H9 (cell line): Measurements from ENCODE around the gene OS9. TPM values are rescaled to one million over a fixed set of nuclear protein-coding genes. Genes with fewer than 3 reads are reported as not detected.

ENCODE experiments used
- DNase-seq: peaks from one replicate; pipeline ENCODE4 v3.0.0-alpha.2; 2017
- H2AFZ ChIP-seq: one replicate; pipeline ENCODE4 v1.6.1; 2013; ENCODE audit warnings: mild to moderate bottlenecking, low read length, control low read depth, moderate library complexity
- H2AK5ac ChIP-seq: 2 replicates; pipeline ENCODE4 v1.6.1; 2013; ENCODE audit warnings: low read length, control low read depth, mixed read lengths; ENCODE audit not compliant: insufficient read length
- H2BK120ac ChIP-seq: one replicate; pipeline ENCODE4 v1.6.1; 2013; ENCODE audit warnings: low read depth, mild to moderate bottlenecking, low read length, control low read depth, inconsistent platforms; ENCODE audit not compliant: poor library complexity, severe bottlenecking
- H2BK12ac ChIP-seq: 2 replicates; pipeline ENCODE4 v1.6.1; 2013; ENCODE audit warnings: low read length, control low read depth, mixed read lengths, low read depth; ENCODE audit not compliant: insufficient read length
- H2BK15ac ChIP-seq: 2 replicates; pipeline ENCODE4 v1.6.1; 2013; ENCODE audit warnings: low read depth, low read length, control low read depth
- H2BK20ac ChIP-seq: one replicate; pipeline ENCODE4 v1.6.1; 2013; ENCODE audit warnings: low read depth, mild to moderate bottlenecking, low read length, control low read depth, inconsistent platforms; ENCODE audit not compliant: poor library complexity, severe bottlenecking
- H2BK5ac ChIP-seq: 2 replicates; pipeline ENCODE4 v1.6.1; 2013; ENCODE audit warnings: low read length, control low read depth, mixed read lengths; ENCODE audit not compliant: insufficient read length
- H3K14ac ChIP-seq: 2 replicates; pipeline ENCODE4 v1.6.1; 2013; ENCODE audit warnings: low read length, control low read depth; ENCODE audit not compliant: insufficient read depth
- H3K18ac ChIP-seq: 2 replicates; pipeline ENCODE4 v1.6.1; 2013; ENCODE audit warnings: low read depth, mild to moderate bottlenecking, mixed read lengths, low read length, control low read depth; ENCODE audit not compliant: insufficient read length
- H3K23ac ChIP-seq: 2 replicates; pipeline ENCODE4 v1.6.1; 2013; ENCODE audit warnings: low read length, control low read depth, mixed read lengths, low read depth; ENCODE audit not compliant: insufficient read length
- H3K23me2 ChIP-seq: 2 replicates; pipeline ENCODE4 v1.6.1; 2013; ENCODE audit warnings: low read depth, mild to moderate bottlenecking, mixed read lengths, low read length, control low read depth; ENCODE audit not compliant: insufficient read length, poor library complexity, severe bottlenecking
- H3K27ac ChIP-seq: 2 replicates; pipeline ENCODE4 v1.5.1; 2013; ENCODE audit warnings: low read length, control low read depth, mixed read lengths, low read depth; ENCODE audit not compliant: insufficient read length
- H3K27me3 ChIP-seq: 2 replicates; pipeline ENCODE4 v1.6.1; 2013; ENCODE audit warnings: low read length, control low read depth, inconsistent platforms; ENCODE audit not compliant: insufficient read depth
- H3K4ac ChIP-seq: 2 replicates; pipeline ENCODE4 v1.6.1; 2013; ENCODE audit warnings: low read depth, mild to moderate bottlenecking, control low read depth, inconsistent platforms, low read length, moderate library complexity
- H3K4me1 ChIP-seq: 2 replicates; pipeline ENCODE4 v1.6.1; 2013; ENCODE audit warnings: low read length, control low read depth, inconsistent platforms; ENCODE audit not compliant: insufficient read depth
- H3K4me2 ChIP-seq: 2 replicates; pipeline ENCODE4 v1.6.1; 2013; ENCODE audit warnings: low read length, control low read depth, mixed read lengths; ENCODE audit not compliant: insufficient read length, insufficient read depth
- H3K56ac ChIP-seq: 2 replicates; pipeline ENCODE4 v1.6.1; 2013; ENCODE audit warnings: low read depth, mild to moderate bottlenecking, mixed read lengths, low read length, control low read depth; ENCODE audit not compliant: insufficient read length
- H3K79me1 ChIP-seq: 2 replicates; pipeline ENCODE4 v1.6.1; 2013; ENCODE audit warnings: low read depth, mild to moderate bottlenecking, moderate library complexity, low read length, control low read depth, inconsistent platforms; ENCODE audit not compliant: insufficient read depth, poor library complexity, severe bottlenecking
- H3K79me2 ChIP-seq: 2 replicates; pipeline ENCODE4 v1.6.1; 2013; ENCODE audit warnings: low read length, control low read depth, inconsistent platforms; ENCODE audit not compliant: insufficient read depth
- H3K9ac ChIP-seq: 2 replicates; pipeline ENCODE4 v1.6.1; 2013; ENCODE audit warnings: low read length, control low read depth, mixed read lengths; ENCODE audit not compliant: insufficient read length; ENCODE audit errors: extremely low read depth
- H3K9me3 ChIP-seq: one replicate; pipeline ENCODE4 v1.6.1; 2013; ENCODE audit warnings: low read depth, low read length, inconsistent platforms; ENCODE audit not compliant: control insufficient read depth
- H3T11ph ChIP-seq: one replicate; pipeline ENCODE4 v1.6.1; 2013; ENCODE audit warnings: mild to moderate bottlenecking, low read length, control low read depth, inconsistent platforms
- H4K20me1 ChIP-seq: one replicate; pipeline ENCODE4 v1.6.1; 2013; ENCODE audit not compliant: control insufficient read depth, insufficient read length, insufficient read depth
- H4K5ac ChIP-seq: 2 replicates; pipeline ENCODE4 v1.6.1; 2013; ENCODE audit warnings: low read depth, mild to moderate bottlenecking, mixed read lengths, low read length, control low read depth; ENCODE audit not compliant: insufficient read length
- H4K8ac ChIP-seq: replicated peaks from 2 replicates; pipeline ENCODE4 v1.6.1; 2013; ENCODE audit warnings: low read length, control low read depth, mixed read lengths, low read depth; ENCODE audit not compliant: insufficient read length
- H4K91ac ChIP-seq: 2 replicates; pipeline ENCODE4 v1.6.1; 2013; ENCODE audit warnings: low read depth, mild to moderate bottlenecking, moderate library complexity, mixed read lengths, low read length, control low read depth; ENCODE audit not compliant: insufficient read length
- H3K27ac Mint-ChIP-seq, 3 experiments: 2 replicates in 2 of 3; 3 replicates in 1 of 3; pipeline ENCODE4 v1.8.0; 2020 to 2021; ENCODE audit warnings: mixed read lengths in 3 of 3, mild to moderate bottlenecking in 1 of 3, moderate library complexity in 1 of 3
- H3K27me3 Mint-ChIP-seq: 2 replicates; pipeline ENCODE4 v1.8.0; 2021; ENCODE audit warnings: low read depth, mild to moderate bottlenecking, moderate library complexity, mixed read lengths
- H3K36me3 Mint-ChIP-seq, 3 experiments: 2 replicates in 2 of 3; 3 replicates in 1 of 3; pipeline ENCODE4 v1.8.0; 2020 to 2021; ENCODE audit warnings: low read depth in 3 of 3, mixed read lengths in 3 of 3; ENCODE audit not compliant: insufficient read depth in 1 of 3
- H3K4me1 Mint-ChIP-seq, 2 experiments: 2 replicates each; pipeline ENCODE4 v1.8.0; 2020; ENCODE audit warnings: mixed read lengths in 2 of 2
- H3K4me3 Mint-ChIP-seq, 2 experiments: 2 replicates in 1 of 2; 3 replicates in 1 of 2; pipeline ENCODE4 v1.8.0; 2020 to 2021; ENCODE audit warnings: mild to moderate bottlenecking in 2 of 2, mixed read lengths in 2 of 2, moderate library complexity in 1 of 2
- H3K9me3 Mint-ChIP-seq, 2 experiments: 2 replicates in 1 of 2; 3 replicates in 1 of 2; pipeline ENCODE4 v1.8.0; 2020; ENCODE audit warnings: mild to moderate bottlenecking in 2 of 2, mixed read lengths in 2 of 2, moderate library complexity in 1 of 2
- WGBS: extraction: QIAGEN DNeasy Blood & Tissue Kit; methylation state at CpG from one replicate; pipeline ENCODE4 v1.1.7; 2013; ENCODE audit warnings: missing lambda C conversion rate, low lambda C conversion rate, mixed read lengths; ENCODE audit not compliant: insufficient read length; ENCODE audit errors: extremely low coverage; 5-methylcytosine and 5-hydroxymethylcytosine counted together
- total RNA-seq: library from RNA; stranded (reverse); gene quantifications from 2 replicates; pipeline ENCODE4 v1.2.1, GENCODE V29; 2021
- TF ChIP-seq, protein P1 (sequence below): fragments of 200-600 bp; sonication (generic); conservative IDR thresholded peaks from 3 replicates; pipeline ENCODE4 v1.8.0; 2021; ENCODE audit warnings: antibody characterized with exemption, mild to moderate bottlenecking

Gene OS9
- total RNA-seq, 1 experiment from 2014 or later: 112 TPM

DNA sequence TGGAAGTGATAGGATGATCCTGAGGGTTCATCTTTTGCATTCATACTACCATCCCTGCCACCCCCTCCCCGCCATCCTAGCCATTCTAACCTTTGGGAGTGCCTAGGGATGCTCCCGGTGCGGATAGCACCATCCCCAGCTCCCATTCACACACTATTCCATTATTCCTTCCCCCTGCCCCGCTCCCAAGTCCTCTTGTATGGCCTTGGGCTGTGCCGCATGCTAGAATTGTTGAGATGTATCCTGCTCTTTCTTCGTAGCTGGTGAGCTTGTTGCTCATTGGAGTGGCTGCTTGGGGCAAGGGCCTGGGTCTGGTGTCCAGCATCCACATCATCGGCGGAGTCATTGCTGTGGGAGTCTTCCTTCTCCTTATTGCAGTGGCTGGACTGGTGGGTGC is 51.6 kb downstream of the OS9 start:
- Histone ChIP-seq H4K91ac (no peak overlapping the region), H4K5ac (no peak overlapping the region), H3K79me2 (no peaks in the 10 kb centered on the region), H2BK20ac (no peak overlapping the region), H3K27me3 (peaks cover 10% of the 10 kb centered on the region), H3K9ac (peak overlapping the region; percentile 39), H4K8ac (no peak overlapping the region), H2AK5ac (no peak overlapping the region), H4K20me1 (no peaks in the 10 kb centered on the region), H2AFZ (no peak overlapping the region), H2BK12ac (no peak overlapping the region), H3K14ac (no peak overlapping the region), H3K9me3 (no peaks in the 10 kb centered on the region), H3K18ac (peak overlapping the region; percentile 8), H3K23ac (no peak overlapping the region), H3K4me1 (peaks cover 2% of the 10 kb centered on the region; the same call in 1 of the 2 replicates), H3K23me2 (peaks cover 4% of the 10 kb centered on the region), H3K4ac (no peak overlapping the region), H3T11ph (no peak overlapping the region), H2BK15ac (no peak overlapping the region), H2BK5ac (no peak overlapping the region), H3K4me2 (peak overlapping the region; percentile 70), H3K27ac (no peak overlapping the region), H3K56ac (no peak overlapping the region), H2BK120ac (no peak overlapping the region), H3K79me1 (no peaks in the 10 kb centered on the region)
- Mint-ChIP-seq H3K4me1 (peaks cover 8 to 13% of the 10 kb centered on the region in 2 experiments; a peak in 3 of 4 replicates), H3K4me3 (peak overlapping the region; percentile 86 to 92), H3K9me3 (no peaks in the 10 kb centered on the region), H3K27ac (peak overlapping the region; percentile 97 to 99 (median 99)), H3K36me3 (peaks cover 20 to 48% (median 45%) of the 10 kb centered on the region in 3 experiments; a peak in 6 of 7 replicates), H3K27me3 (peaks cover 29% of the 10 kb centered on the region)
- DNase-seq: no peak
- WGBS: no CpG with 5 or more reads among the region's 8 CpGs
- TF ChIP-seq, protein P1, sequence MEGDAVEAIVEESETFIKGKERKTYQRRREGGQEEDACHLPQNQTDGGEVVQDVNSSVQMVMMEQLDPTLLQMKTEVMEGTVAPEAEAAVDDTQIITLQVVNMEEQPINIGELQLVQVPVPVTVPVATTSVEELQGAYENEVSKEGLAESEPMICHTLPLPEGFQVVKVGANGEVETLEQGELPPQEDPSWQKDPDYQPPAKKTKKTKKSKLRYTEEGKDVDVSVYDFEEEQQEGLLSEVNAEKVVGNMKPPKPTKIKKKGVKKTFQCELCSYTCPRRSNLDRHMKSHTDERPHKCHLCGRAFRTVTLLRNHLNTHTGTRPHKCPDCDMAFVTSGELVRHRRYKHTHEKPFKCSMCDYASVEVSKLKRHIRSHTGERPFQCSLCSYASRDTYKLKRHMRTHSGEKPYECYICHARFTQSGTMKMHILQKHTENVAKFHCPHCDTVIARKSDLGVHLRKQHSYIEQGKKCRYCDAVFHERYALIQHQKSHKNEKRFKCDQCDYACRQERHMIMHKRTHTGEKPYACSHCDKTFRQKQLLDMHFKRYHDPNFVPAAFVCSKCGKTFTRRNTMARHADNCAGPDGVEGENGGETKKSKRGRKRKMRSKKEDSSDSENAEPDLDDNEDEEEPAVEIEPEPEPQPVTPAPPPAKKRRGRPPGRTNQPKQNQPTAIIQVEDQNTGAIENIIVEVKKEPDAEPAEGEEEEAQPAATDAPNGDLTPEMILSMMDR: no peak
